ENCODE results near the gene FHIT. TPM values are rescaled to one million over a fixed set of nuclear protein-coding genes. Genes with fewer than 3 reads are reported as not detected.
A peak's percentile ranks its signal among the peaks of the same experiment; 100 is the strongest.

FHIT gene
- total and polyA plus RNA-seq, 2 experiments from 2014 or later, result 0.22 to 0.90 TPM

DNA sequence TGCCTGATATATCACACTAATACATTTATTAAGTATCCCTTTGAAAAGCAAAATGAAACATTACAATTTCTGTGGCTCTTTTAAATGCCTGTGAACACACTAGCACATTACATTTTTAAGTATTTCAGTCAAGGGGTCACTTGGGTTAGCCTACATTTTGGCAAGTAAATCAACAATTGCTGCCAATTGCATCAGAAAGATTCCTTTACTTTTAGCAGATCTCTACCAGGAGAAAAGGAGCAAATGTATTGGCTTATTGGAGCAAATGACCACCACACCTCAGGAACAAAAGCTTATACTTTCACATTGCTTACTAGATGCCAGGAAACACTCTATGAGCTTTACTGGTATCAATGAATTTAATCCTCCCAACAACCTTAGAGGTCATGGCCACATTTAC lies 947.1 kb downstream of the FHIT start:
- Histone ChIP-seq H3K79me2 (ENCODE audit: insufficient read depth) (no peaks in the 10 kb centered on the region), H3K9me3 (ENCODE audit: low read depth) (no peaks in the 10 kb centered on the region), H3K9me2 (ENCODE audit: insufficient read depth) (no peaks in the 10 kb centered on the region), H3F3A (ENCODE audit: insufficient read depth) (peaks cover 19% of the 10 kb centered on the region; the same call in 1 of the 2 replicates), H3K27ac (peak overlapping the region; percentile 59), H4K20me1 (ENCODE audit: insufficient read depth) (no peaks in the 10 kb centered on the region), H2AFZ (peak overlapping the region; percentile 30; the same call in 1 of the 2 replicates), H3K36me3 (ENCODE audit: low read depth) (no peaks in the 10 kb centered on the region), H3K27me3 (replicated peaks; ENCODE audit: insufficient read depth) (no peaks in the 10 kb centered on the region), H3K4me1 (ENCODE audit: insufficient read depth) (peaks cover 44% of the 10 kb centered on the region), H3K9ac (0 out of 2 replicates have a peak overlapping the region, but pooled peaks have one; percentile 8), H3K4me3 (0 out of 2 replicates have a peak overlapping the region, but pooled peaks have one; percentile 8), H3K4me2 (ENCODE audit: unreplicated experiment) (peak overlapping the region; percentile 15)
- in situ Hi-C loops (cut with MboI), result no loop called here
- TF ChIP-seq EZH2 (IDR thresholded peaks at IDR 0.05; ENCODE audit: insufficient read depth, poor library complexity, severe bottlenecking) (no peak), EZH2phosphoT487 (IDR thresholded peaks at IDR 0.05; ENCODE audit: insufficient read depth, low read depth) (no peak)
- peak; percentile 39 for DNase-seq

DNA sequence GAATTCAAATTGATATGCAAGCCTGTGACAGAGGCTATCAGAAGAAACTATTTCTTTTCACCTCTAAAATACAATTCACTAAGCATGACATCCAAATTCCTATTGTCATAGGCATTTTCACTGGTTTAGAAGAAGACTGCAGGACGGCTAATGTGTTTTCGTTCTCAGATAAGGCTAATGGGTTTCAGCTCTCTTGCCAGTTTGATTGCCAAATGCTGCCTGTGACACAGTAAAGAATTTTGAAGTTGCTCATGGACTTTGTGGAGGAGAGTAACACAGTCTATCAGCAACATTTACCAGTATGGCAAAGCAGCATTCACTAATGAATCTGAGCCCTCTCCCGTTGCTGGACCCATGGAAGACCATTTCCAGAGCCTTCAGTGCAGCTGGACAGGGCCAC lies 948.1 kb downstream of the FHIT start:
- TF ChIP-seq EZH2phosphoT487 (IDR thresholded peaks at IDR 0.05; ENCODE audit: insufficient read depth, low read depth) (no peak), EZH2 (IDR thresholded peaks at IDR 0.05; ENCODE audit: insufficient read depth, poor library complexity, severe bottlenecking) (no peak)
- WGBS, 2 experiments (ENCODE audit: low coverage in 1 of 2, low lambda C conversion rate in 2 of 2, missing lambda C conversion rate in 2 of 2), result 73 to 88% methylated on average over 3 of the region's 3 CpGs
- Histone ChIP-seq H3K9me3 (ENCODE audit: low read depth) (no peaks in the 10 kb centered on the region), H3K4me1 (ENCODE audit: insufficient read depth) (peaks cover 44% of the 10 kb centered on the region), H3K79me2 (ENCODE audit: insufficient read depth) (no peaks in the 10 kb centered on the region), H3K36me3 (ENCODE audit: low read depth) (no peaks in the 10 kb centered on the region), H3K27ac (0 out of 2 replicates have a peak overlapping the region, but pooled peaks have one; percentile 59), H3K4me3 (no peak overlapping the region), H3F3A (ENCODE audit: insufficient read depth) (peaks cover 19% of the 10 kb centered on the region; the same call in 1 of the 2 replicates), H3K9ac (no peak overlapping the region), H2AFZ (no peak overlapping the region), H3K4me2 (ENCODE audit: unreplicated experiment) (no peak overlapping the region), H3K27me3 (replicated peaks; ENCODE audit: insufficient read depth) (no peaks in the 10 kb centered on the region), H4K20me1 (ENCODE audit: insufficient read depth) (no peaks in the 10 kb centered on the region), H3K9me2 (ENCODE audit: insufficient read depth) (no peaks in the 10 kb centered on the region)
- DNase-seq, result peak; percentile 57
- in situ Hi-C loops (cut with MboI), result no loop called here

GRCh38 chr3:60301142-60301541 lies 950.1 kb downstream of the FHIT start:
- H3K4me2 ChIP-seq (ENCODE audit: unreplicated experiment), result no peak overlapping the region

DNA sequence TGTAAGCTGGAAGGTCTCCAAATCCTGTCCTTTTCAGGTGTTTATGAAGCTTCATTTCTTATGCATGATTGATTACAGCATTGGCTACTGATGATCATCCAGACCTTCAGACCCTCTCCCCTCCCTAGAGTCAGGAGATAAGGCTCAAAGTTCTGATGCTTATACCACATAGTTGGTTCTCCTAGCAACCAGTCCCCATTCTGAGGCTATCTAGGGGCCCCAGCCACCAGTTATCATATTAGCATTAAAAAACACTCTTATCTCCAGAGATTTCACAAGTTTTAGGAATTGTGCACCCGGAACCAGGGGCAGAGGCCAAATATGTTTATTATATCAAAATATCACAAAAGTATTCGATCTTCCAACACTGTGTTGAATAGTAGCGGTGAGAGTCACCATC lies 953.1 kb downstream of the FHIT start:
- H3K36me3 ChIP-seq (ENCODE audit: low read depth), result no peaks in the 10 kb centered on the region

More at GRCh38 chr3:60301142-60301541, 950.1 kb downstream of the FHIT start:
- no peak overlapping the region for H2AFZ ChIP-seq
- no peak overlapping the region for H3K9ac ChIP-seq
- H3K79me2 ChIP-seq (ENCODE audit: insufficient read depth), result no peaks in the 10 kb centered on the region
- no peak overlapping the region for H3K4me3 ChIP-seq
- H3K27ac ChIP-seq, result peak overlapping the region; percentile 36; the same call in 1 of the 2 replicates
- H3K9me2 ChIP-seq (ENCODE audit: insufficient read depth), result no peaks in the 10 kb centered on the region
- H3K27me3 ChIP-seq (replicated peaks; ENCODE audit: insufficient read depth), result no peaks in the 10 kb centered on the region
- H4K20me1 ChIP-seq (ENCODE audit: insufficient read depth), result no peaks in the 10 kb centered on the region
- peak; percentile 89 for DNase-seq
- 2 to 3% methylated on average over 2 of the region's 2 CpGs for WGBS, 2 experiments (ENCODE audit: low coverage in 1 of 2, low lambda C conversion rate in 2 of 2, missing lambda C conversion rate in 2 of 2)
- peaks cover 19% of the 10 kb centered on the region; the same call in 1 of the 2 replicates for H3F3A ChIP-seq (ENCODE audit: insufficient read depth)
- in situ Hi-C loops (cut with MboI), result no loop called here
- TF ChIP-seq EZH2phosphoT487 (IDR thresholded peaks at IDR 0.05; ENCODE audit: insufficient read depth, low read depth) (no peak), EZH2 (IDR thresholded peaks at IDR 0.05; ENCODE audit: insufficient read depth, poor library complexity, severe bottlenecking) (no peak)
- H3K9me3 ChIP-seq (ENCODE audit: low read depth), result no peaks in the 10 kb centered on the region
- H3K36me3 ChIP-seq (ENCODE audit: low read depth), result no peaks in the 10 kb centered on the region
- H3K4me1 ChIP-seq (ENCODE audit: insufficient read depth), result peaks cover 44% of the 10 kb centered on the region

More for the DNA sequence above, 953.1 kb downstream of the FHIT start:
- H3K4me3 ChIP-seq, result no peak overlapping the region
- TF ChIP-seq EZH2phosphoT487 (IDR thresholded peaks at IDR 0.05; ENCODE audit: insufficient read depth, low read depth) (no peak), EZH2 (IDR thresholded peaks at IDR 0.05; ENCODE audit: insufficient read depth, poor library complexity, severe bottlenecking) (no peak)
- H3K27ac ChIP-seq, result no peak overlapping the region
- H3K9me2 ChIP-seq (ENCODE audit: insufficient read depth), result no peaks in the 10 kb centered on the region
- no peak overlapping the region for H3K9ac ChIP-seq
- peaks cover 17% of the 10 kb centered on the region; the same call in 1 of the 2 replicates for H3F3A ChIP-seq (ENCODE audit: insufficient read depth)
- DNase-seq, result no peak
- no peaks in the 10 kb centered on the region for H3K27me3 ChIP-seq (replicated peaks; ENCODE audit: insufficient read depth)
- peaks cover 35% of the 10 kb centered on the region for H3K4me1 ChIP-seq (ENCODE audit: insufficient read depth)
- 81 to 82% methylated on average over 3 of the region's 3 CpGs for WGBS, 2 experiments (ENCODE audit: low coverage in 1 of 2, low lambda C conversion rate in 2 of 2, missing lambda C conversion rate in 2 of 2)
- no peaks in the 10 kb centered on the region for H3K79me2 ChIP-seq (ENCODE audit: insufficient read depth)
- H3K9me3 ChIP-seq (ENCODE audit: low read depth), result no peaks in the 10 kb centered on the region
- no peak overlapping the region for H3K4me2 ChIP-seq (ENCODE audit: unreplicated experiment)
- in situ Hi-C loops (cut with MboI), result no loop called here
- H4K20me1 ChIP-seq (ENCODE audit: insufficient read depth), result no peaks in the 10 kb centered on the region
- no peak overlapping the region for H2AFZ ChIP-seq

Measured in GM23248 (cell line).